Astrocyte (in vitro differentiated cells and primary cell): ENCODE data around the gene KIAA1217. TPM values are rescaled to one million over a fixed set of nuclear protein-coding genes. Genes with fewer than 3 reads are reported as not detected.

Experiments used
- DNase-seq: peaks from one replicate; pipeline ENCODE4 v3.0.0-alpha.2; 2010; ENCODE audit warnings: low read depth
- FAIRE-seq: peaks from 2 replicates; lab custom pipeline; 2011; peaks lifted over from hg19 to GRCh38; lab: Jason Lieb, UNC
- H2AFZ ChIP-seq: 2 replicates; pipeline ENCODE4 v1.6.0; 2012; ENCODE audit warnings: low read depth, low read length, inconsistent platforms
- H3K27ac ChIP-seq: 2 replicates; pipeline ENCODE4 v1.5.1; 2011; ENCODE audit warnings: low read depth, low read length, inconsistent platforms
- H3K27me3 ChIP-seq: 2 replicates; pipeline ENCODE4 v1.6.0; 2011; ENCODE audit warnings: low read length, inconsistent platforms; ENCODE audit not compliant: insufficient read depth
- H3K36me3 ChIP-seq: 2 replicates; pipeline ENCODE4 v1.5.1; 2011; ENCODE audit warnings: low read length, inconsistent platforms; ENCODE audit not compliant: insufficient read depth
- H3K4me1 ChIP-seq: 2 replicates; pipeline ENCODE4 v1.5.1; 2011; ENCODE audit warnings: low read length, inconsistent platforms; ENCODE audit not compliant: insufficient read depth
- H3K4me2 ChIP-seq: 2 replicates; pipeline ENCODE4 v1.6.0; 2012; ENCODE audit warnings: low read length, inconsistent platforms
- H3K4me3 ChIP-seq: 2 replicates; pipeline ENCODE4 v1.5.1; 2011; ENCODE audit warnings: low read depth, mild to moderate bottlenecking, low read length, inconsistent platforms; ENCODE audit not compliant: insufficient read depth
- H3K79me2 ChIP-seq: 2 replicates; pipeline ENCODE4 v1.6.0; 2012; ENCODE audit warnings: mild to moderate bottlenecking, low read length, inconsistent platforms; ENCODE audit not compliant: insufficient read depth
- H3K9ac ChIP-seq: 2 replicates; pipeline ENCODE4 v1.6.0; 2012; ENCODE audit warnings: mild to moderate bottlenecking, low read length, inconsistent platforms
- H3K9me3 ChIP-seq: 2 replicates; pipeline ENCODE4 v1.5.1; 2012; ENCODE audit warnings: low read depth, mild to moderate bottlenecking, low read length, inconsistent platforms; ENCODE audit not compliant: insufficient read depth
- H4K20me1 ChIP-seq: 2 replicates; pipeline ENCODE4 v1.6.0; 2012; ENCODE audit warnings: low read length, inconsistent platforms; ENCODE audit not compliant: insufficient read depth
- H3K27ac Mint-ChIP-seq: one replicate; pipeline ENCODE4 v1.8.0; 2021; ENCODE audit warnings: mild to moderate bottlenecking, mixed read lengths; ENCODE audit not compliant: unreplicated experiment
- H3K27me3 Mint-ChIP-seq: one replicate; pipeline ENCODE4 v1.8.0; 2021; ENCODE audit warnings: low read depth, mixed read lengths; ENCODE audit not compliant: unreplicated experiment
- H3K36me3 Mint-ChIP-seq: one replicate; pipeline ENCODE4 v1.8.0; 2021; ENCODE audit warnings: low read depth, mixed read lengths; ENCODE audit not compliant: unreplicated experiment
- H3K4me1 Mint-ChIP-seq: one replicate; pipeline ENCODE4 v1.8.0; 2021; ENCODE audit warnings: low read depth, mixed read lengths; ENCODE audit not compliant: unreplicated experiment
- H3K4me3 Mint-ChIP-seq: one replicate; pipeline ENCODE4 v1.8.0; 2021; ENCODE audit warnings: mild to moderate bottlenecking, moderate library complexity, mixed read lengths; ENCODE audit not compliant: unreplicated experiment
- H3K9me3 Mint-ChIP-seq: one replicate; pipeline ENCODE4 v1.8.0; 2021; ENCODE audit warnings: mild to moderate bottlenecking, mixed read lengths; ENCODE audit not compliant: unreplicated experiment
- CTCF ChIP-seq: IDR thresholded peaks from 2 replicates; pipeline ENCODE4 v1.5.1; 2011; ENCODE audit warnings: low read depth, mild to moderate bottlenecking, inconsistent platforms, low read length, moderate library complexity; ENCODE audit not compliant: insufficient read depth
- EZH2 ChIP-seq: IDR thresholded peaks from 2 replicates; pipeline ENCODE4 v1.6.1; 2012; ENCODE audit warnings: mild to moderate bottlenecking, low read length, inconsistent platforms; ENCODE audit not compliant: insufficient read depth
- total RNA-seq: library from RNA; stranded (reverse); gene quantifications from 2 replicates; pipeline ENCODE4 v1.2.1, GENCODE V29; 2021

The KIAA1217 gene
- total RNA-seq, 1 donor from 2014 or later = 31.8 TPM

DNA sequence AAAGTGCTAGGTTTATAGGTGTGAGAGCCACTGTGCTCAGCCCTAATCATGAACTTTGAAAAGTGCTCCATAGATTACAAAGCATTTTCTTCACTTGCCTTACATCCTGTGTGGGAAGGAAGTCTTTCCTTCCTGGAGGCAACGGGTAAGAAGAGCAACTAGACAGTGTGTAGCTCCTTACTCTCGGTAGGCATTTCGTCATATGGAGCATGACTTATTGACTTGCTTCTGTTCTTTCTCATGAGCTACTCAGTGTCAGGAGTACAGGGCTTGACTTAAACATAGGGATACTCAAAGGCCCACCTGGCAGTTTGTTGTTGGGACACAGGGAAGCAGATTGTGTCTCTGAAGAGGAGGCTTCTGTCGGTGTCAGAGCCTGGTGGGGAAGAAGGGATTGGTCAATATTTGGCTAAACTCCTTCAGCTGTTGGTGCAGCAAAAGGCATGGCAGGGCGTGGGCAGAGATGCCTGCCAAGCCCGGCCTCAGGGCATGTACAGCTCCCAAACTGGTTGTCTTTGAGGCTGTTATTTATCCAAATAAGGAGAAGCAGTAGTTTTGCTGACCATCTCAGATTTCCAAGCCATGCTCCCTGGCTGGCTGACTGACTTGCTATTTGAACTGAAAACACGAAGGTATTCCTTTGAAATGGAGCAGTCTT is 248.9 kb downstream of the KIAA1217 start:
- no peak for TF ChIP-seq CTCF
- TF ChIP-seq EZH2 = no peak
- no peak overlapping the region for H3K9ac ChIP-seq
- H3K36me3 ChIP-seq = no peaks in the 10 kb centered on the region
- no peaks in the 10 kb centered on the region for H3K27me3 ChIP-seq
- H4K20me1 ChIP-seq = no peaks in the 10 kb centered on the region
- no peak overlapping the region for H3K4me3 ChIP-seq
- peaks cover 11% of the 10 kb centered on the region for H3K4me1 ChIP-seq
- no peak overlapping the region for H2AFZ ChIP-seq
- H3K27ac ChIP-seq = no peak overlapping the region
- H3K4me2 ChIP-seq = no peak overlapping the region
- Mint-ChIP-seq H3K36me3 (peaks cover 17% of the 10 kb centered on the region), H3K4me1 (peaks cover 42% of the 10 kb centered on the region), H3K27ac (peak overlapping the region; percentile 77), H3K9me3 (no peaks in the 10 kb centered on the region), H3K4me3 (no peak overlapping the region), H3K27me3 (no peaks in the 10 kb centered on the region)
- DNase-seq (no peak), FAIRE-seq (no peak)
- H3K9me3 ChIP-seq = no peaks in the 10 kb centered on the region
- H3K79me2 ChIP-seq = no peaks in the 10 kb centered on the region

GRCh38 chr10:24459836-24460235 is 250.9 kb downstream of the KIAA1217 start:
- Histone ChIP-seq H3K9ac (no peak overlapping the region), H3K79me2 (no peaks in the 10 kb centered on the region), H3K4me1 (peaks cover 31% of the 10 kb centered on the region), H3K4me2 (no peak overlapping the region), H2AFZ (no peak overlapping the region), H3K4me3 (no peak overlapping the region), H4K20me1 (no peaks in the 10 kb centered on the region), H3K27me3 (no peaks in the 10 kb centered on the region), H3K27ac (no peak overlapping the region), H3K9me3 (no peaks in the 10 kb centered on the region), H3K36me3 (no peaks in the 10 kb centered on the region)
- no peak for TF ChIP-seq CTCF
- TF ChIP-seq EZH2 = no peak
- Mint-ChIP-seq H3K9me3 (peaks cover 1% of the 10 kb centered on the region), H3K4me1 (peaks cover 42% of the 10 kb centered on the region), H3K36me3 (peaks cover 17% of the 10 kb centered on the region), H3K27ac (no peak overlapping the region), H3K27me3 (no peaks in the 10 kb centered on the region), H3K4me3 (no peak overlapping the region)
- DNase-seq (no peak), FAIRE-seq (no peak)

DNA sequence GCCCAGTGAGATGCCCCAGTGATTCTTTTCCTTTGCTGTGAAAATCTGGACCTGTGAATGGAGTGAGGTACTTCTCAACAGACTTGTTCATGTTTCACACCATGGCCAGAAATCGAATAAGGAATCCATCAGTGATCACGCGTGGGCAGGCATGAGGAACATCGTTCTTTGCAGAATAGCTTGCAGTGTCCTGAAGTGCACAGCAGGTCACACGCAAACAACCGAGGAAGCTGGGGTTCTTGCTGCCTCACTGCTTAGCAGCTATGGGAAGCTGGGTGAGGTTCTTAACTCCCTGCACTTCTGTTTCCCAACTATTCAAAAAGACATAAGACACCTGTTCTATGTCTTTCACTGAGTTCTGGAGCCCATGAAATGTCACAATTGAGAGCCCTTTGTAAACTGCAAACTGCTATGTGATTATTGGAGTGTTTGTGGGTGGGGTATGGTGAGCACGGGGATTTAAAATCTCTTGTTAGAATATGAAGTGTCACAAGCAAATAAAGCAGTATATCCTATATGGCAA is 253.4 kb downstream of the KIAA1217 start:
- Histone ChIP-seq H3K9me3 (no peaks in the 10 kb centered on the region), H4K20me1 (peaks cover 3% of the 10 kb centered on the region), H3K4me3 (no peak overlapping the region), H3K27me3 (no peaks in the 10 kb centered on the region), H3K4me1 (peaks cover 36% of the 10 kb centered on the region), H3K36me3 (no peaks in the 10 kb centered on the region), H2AFZ (no peak overlapping the region), H3K4me2 (no peak overlapping the region), H3K27ac (no peak overlapping the region), H3K9ac (no peak overlapping the region), H3K79me2 (peaks cover 9% of the 10 kb centered on the region)
- FAIRE-seq (no peak), DNase-seq (no peak)
- TF ChIP-seq CTCF = no peak
- TF ChIP-seq EZH2 = no peak
- Mint-ChIP-seq H3K4me1 (peaks cover 48% of the 10 kb centered on the region), H3K27ac (no peak overlapping the region), H3K27me3 (no peaks in the 10 kb centered on the region), H3K36me3 (peaks cover 17% of the 10 kb centered on the region), H3K4me3 (no peak overlapping the region), H3K9me3 (peaks cover 1% of the 10 kb centered on the region)
